AG09309 (cell line): ENCODE results near the gene CNR2.

Experiments used
- DNase-seq: peaks from one replicate; pipeline ENCODE4 v3.0.0-alpha.2; 2010; ENCODE audit warnings: low read depth
- H3K4me3 ChIP-seq: 2 replicates; pipeline ENCODE4 v1.5.1; 2011; ENCODE audit warnings: mild to moderate bottlenecking, low read depth, low read length, moderate library complexity; ENCODE audit not compliant: control insufficient read depth
- TF ChIP-seq, protein P1 (sequence below): IDR thresholded peaks from 2 replicates; pipeline ENCODE4 v1.5.1; 2011; ENCODE audit warnings: mild to moderate bottlenecking, low read depth, low read length, inconsistent platforms; ENCODE audit not compliant: insufficient read depth, control insufficient read depth; ENCODE audit errors: missing control alignments

CNR2 gene

DNA sequence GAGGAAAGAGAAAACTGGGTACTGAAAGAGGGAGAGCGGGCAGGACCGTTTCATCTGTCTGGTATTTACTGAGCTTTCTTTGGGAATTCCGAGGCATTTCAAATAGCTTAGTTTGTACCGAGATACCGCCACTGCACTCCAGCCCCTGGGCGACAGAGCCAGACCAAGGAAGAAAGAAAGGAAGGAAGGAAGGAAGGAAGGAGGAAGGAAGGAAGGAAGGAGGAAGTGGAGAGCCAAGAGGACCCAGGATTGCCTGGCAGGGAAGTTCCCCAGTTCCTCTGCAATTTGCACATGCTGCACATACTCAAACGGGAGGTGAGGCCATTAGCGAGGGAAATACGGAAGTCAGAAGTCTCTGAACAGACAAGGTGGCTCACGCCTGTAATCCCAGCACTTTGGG, 44.1 kb downstream of the CNR2 start:
- DNase-seq = no peak
- TF ChIP-seq, protein P1, sequence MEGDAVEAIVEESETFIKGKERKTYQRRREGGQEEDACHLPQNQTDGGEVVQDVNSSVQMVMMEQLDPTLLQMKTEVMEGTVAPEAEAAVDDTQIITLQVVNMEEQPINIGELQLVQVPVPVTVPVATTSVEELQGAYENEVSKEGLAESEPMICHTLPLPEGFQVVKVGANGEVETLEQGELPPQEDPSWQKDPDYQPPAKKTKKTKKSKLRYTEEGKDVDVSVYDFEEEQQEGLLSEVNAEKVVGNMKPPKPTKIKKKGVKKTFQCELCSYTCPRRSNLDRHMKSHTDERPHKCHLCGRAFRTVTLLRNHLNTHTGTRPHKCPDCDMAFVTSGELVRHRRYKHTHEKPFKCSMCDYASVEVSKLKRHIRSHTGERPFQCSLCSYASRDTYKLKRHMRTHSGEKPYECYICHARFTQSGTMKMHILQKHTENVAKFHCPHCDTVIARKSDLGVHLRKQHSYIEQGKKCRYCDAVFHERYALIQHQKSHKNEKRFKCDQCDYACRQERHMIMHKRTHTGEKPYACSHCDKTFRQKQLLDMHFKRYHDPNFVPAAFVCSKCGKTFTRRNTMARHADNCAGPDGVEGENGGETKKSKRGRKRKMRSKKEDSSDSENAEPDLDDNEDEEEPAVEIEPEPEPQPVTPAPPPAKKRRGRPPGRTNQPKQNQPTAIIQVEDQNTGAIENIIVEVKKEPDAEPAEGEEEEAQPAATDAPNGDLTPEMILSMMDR = no peak
- H3K4me3 ChIP-seq = peak overlapping the region; percentile 74; the same call in 1 of the 2 replicates

DNA sequence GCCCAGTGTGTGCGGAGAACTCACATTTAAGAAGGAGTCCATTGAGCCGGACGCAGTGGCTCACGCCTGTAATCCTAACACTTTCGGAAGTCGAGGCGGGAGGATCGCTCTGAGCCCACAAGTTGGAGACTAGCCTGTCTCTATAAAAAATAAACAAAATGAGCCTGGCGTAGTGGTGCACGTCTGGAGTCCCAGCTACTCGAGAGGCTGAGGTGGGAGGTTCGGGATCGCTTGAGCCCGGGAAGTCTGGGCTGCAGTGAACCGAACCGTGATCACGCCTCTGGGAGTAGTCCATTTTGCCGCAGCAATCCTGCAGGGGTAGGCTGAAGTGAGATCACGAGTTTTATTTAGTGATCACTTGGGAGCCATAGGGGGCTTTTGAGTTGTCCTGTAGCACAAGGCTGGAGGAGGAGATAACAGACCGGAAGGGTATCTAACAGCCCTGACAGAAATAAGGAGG, 44.6 kb downstream of the CNR2 start:
- peak overlapping the region; percentile 74 for H3K4me3 ChIP-seq
- TF ChIP-seq, protein P1 = no peak
- no peak for DNase-seq

DNA sequence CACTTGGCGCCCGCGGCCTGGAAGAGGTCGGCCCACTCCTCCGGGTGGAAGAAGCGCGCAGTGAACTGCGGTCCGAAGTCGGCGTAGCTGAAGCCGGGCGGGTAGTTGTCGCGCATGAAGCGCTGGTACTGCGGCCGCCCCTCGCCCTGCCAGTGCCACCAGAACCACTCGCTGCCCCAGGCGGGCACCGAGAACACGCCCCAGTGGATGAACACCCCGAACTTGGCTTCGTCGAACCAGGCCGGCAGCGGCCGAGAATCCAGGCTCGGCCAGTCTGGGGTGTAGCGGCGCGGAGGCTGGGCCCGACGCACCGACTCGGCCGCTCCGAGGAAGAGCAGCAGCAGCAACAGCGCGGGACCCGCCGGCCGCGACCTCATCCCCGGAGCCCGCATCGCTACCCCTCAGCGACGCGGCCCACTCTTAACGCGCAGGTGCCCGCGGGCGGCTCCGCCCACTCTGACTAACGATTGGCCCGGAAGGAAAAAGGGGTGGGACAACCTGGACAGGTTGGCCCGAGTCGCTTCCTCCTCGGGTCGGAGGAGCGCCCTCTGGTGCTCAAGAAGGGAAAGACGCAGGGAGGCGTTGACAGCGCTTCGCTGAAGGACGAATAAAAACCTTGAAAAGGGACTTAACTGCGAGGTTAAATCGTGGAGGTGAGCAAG, 45.1 kb downstream of the CNR2 start, which contains the start of gene FUCA1:
Gene FUCA1, minus strand, starts transcription at position 396 of the 662 bp plus-strand sequence. Its CDS starts 4 bp downstream, at position 392.
- H3K4me3 ChIP-seq = peak within 1 kb of the TSS; percentile 74
- TF ChIP-seq, protein P1 = peak; percentile 91
- peak; percentile 37 for DNase-seq

DNA sequence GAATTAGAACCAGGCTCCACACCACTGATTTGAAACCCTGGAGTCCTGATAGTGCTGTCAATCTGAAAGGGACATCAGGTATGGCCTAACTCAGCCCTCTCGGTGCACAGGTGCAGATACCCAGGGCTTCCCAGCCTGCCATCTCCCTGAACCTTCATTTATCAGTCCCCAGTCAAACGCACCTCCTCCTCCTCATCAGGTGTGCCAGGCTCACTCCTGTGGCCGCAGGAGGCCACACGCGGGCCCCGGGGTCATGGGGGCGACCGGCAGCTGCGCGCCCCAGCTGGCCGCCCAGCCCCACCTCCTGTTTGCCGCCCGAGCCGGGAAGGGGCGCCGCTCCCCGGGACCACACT, 45.6 kb downstream of the CNR2 start:
- peak overlapping the region; percentile 74 for H3K4me3 ChIP-seq
- DNase-seq = no peak
- TF ChIP-seq, protein P1 = no peak

DNA sequence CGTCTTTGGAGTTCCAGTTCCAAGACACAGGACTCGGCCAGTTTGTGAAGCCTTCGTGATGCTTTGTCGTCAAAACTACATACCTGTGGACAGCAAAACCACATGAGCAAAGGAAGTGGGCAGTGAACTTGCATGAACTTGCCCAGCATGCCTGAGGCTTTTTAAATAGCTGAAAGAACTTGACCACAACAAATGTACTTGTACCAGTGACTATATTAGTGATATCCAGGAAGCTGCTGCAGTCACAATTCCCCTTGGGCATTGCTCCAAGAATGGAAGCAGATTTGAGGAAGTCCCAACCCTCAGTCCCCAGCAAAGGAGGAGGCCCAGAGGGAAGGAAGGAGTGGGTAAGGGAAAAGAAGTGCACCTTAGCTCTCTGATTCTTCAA, 47.6 kb downstream of the CNR2 start:
- H3K4me3 ChIP-seq = no peak overlapping the region
- DNase-seq = peak; percentile 61
- TF ChIP-seq, protein P1 = no peak

DNA sequence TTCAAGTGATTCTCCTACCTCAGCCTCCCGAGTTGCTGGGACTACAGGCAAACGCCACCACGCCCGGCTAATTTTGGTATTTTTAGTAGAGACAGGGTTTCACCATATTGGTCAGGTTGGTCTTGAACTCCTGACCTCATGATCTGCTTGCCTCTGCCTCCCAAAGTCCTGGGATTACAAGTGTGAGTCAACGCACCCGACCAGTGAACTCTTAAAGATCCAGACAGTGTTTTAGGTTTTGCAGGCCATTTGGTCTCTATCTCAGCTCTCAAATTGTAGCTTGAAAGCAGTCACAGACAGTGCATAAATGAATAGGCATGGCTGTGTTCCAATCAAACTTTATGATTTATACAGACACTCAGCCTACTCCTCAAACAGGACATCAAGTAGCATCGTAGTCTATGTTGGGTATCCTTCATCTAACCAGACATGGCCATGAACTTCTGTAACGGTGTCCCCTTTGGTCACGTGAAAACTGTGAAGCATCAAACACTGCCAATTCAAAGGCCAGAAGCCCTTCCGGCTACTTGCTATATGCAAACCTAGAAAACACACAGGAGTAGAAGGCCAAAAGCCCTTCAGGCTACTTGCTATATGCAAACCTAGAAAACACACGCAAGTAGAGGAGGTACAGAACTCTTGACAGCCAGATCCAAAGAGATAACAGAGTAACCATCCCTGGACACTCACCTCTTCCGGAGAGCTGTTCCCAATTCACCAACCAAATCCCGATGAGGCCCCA, 48.2 kb downstream of the CNR2 start:
- no peak for DNase-seq
- TF ChIP-seq, protein P1 = no peak
- H3K4me3 ChIP-seq = no peak overlapping the region

DNA sequence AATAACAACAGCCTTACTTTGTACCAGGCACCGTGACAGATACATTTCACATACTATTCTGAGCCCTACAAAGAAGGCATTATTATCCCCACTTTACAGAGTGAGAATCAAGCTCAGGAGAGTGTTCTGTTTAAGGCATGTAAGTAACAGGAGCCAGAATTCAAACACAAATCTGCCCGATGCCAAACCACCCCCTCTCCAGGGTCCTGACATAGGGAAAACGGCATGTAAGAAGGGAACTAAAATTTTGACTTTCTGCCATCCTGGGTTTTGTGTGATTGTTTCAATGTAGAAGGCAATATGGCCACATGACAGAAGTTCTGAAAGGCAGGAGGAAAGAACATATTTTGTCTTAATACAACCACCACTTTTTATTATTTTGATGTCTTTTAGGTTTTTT, 50.5 kb downstream of the CNR2 start:
- no peak for DNase-seq
- TF ChIP-seq, protein P1 = no peak
- no peak overlapping the region for H3K4me3 ChIP-seq
